HepG2 (cell line): Measurements from ENCODE around the gene OR2AJ1. TPM values are rescaled to one million over a fixed set of nuclear protein-coding genes. Genes with fewer than 3 reads are reported as not detected.

Experiments used
- ATAC-seq: fragments of 200-7000 bp; cut with Tn5 transposase; 3 replicates; pipeline ENCODE4 v1.9.1; 2020; ENCODE audit warnings: mild to moderate bottlenecking, moderate library complexity
- Bru-seq: library from RNA; stranded (reverse); fragments of 400-500 nt; gene quantifications from one replicate; lab custom pipeline; 2021; lab: Mats Ljungman, UMichigan
- BruChase-seq, 2 experiments: library from RNA; stranded (reverse); fragments of 400-500 nt; gene quantifications; one replicate each; lab custom pipeline; 2021; lab: Mats Ljungman, UMichigan
- BruUV-seq: library from RNA; stranded (reverse); fragments of 400-500 nt; replicated peaks from 2 replicates; lab custom pipeline; 2021; lab: Mats Ljungman, UMichigan
- CTCF ChIA-PET: fragments of 300-600 bp; formaldehyde crosslinking; extraction: SDS; loops from one replicate; lab custom pipeline; 2021; ENCODE audit warnings: low total read pairs, inconsistent platforms, low intra/inter-chr PET ratio; lab: Yijun Ruan, JAX
- POLR2A ChIA-PET: fragments of 350-600 bp; sonication (Branson Sonifier 250); formaldehyde crosslinking; loops from one replicate; lab custom pipeline; 2020; ENCODE audit warnings: antibody characterized with exemption, inconsistent platforms; lab: Yijun Ruan, JAX
- DNase-seq: peaks from one replicate; pipeline ENCODE4 v3.0.0-alpha.2; 2015; ENCODE audit warnings: low spot score
- FAIRE-seq: peaks from 3 replicates; lab custom pipeline; 2011; peaks lifted over from hg19 to GRCh38; lab: Jason Lieb, UNC
- H2AFZ ChIP-seq: one replicate; pipeline ENCODE4 v1.6.1; 2011; ENCODE audit warnings: low read length, inconsistent platforms
- H3K27ac ChIP-seq: fragments of 300-600 bp; 3 replicates; pipeline ENCODE4 v1.8.0; 2011; ENCODE audit warnings: mixed run types, mild to moderate bottlenecking, mixed read lengths, low read length, inconsistent platforms; ENCODE audit not compliant: insufficient read depth; ENCODE audit errors: extremely low read length
- H3K27me3 ChIP-seq, 2 experiments: fragments of 200-600 bp in 1 of 2; 2 replicates in 1 of 2; 3 replicates in 1 of 2; pipeline versions ENCODE4 v1.6.0 to v1.8.0; 2011; ENCODE audit warnings: low read length in 2 of 2, mild to moderate bottlenecking in 2 of 2, moderate library complexity in 2 of 2, inconsistent platforms in 1 of 2; ENCODE audit not compliant: insufficient read depth in 2 of 2, control insufficient read depth in 1 of 2
- H3K36me3 ChIP-seq, 2 experiments: fragments of 200-600 bp in 1 of 2; replicated peaks in 1 of 2; 2 replicates in 1 of 2; 3 replicates in 1 of 2; pipeline versions ENCODE4 v1.5.1 to v1.8.0; 2011; ENCODE audit warnings: low read length in 2 of 2, inconsistent platforms in 1 of 2; ENCODE audit not compliant: insufficient read depth in 2 of 2, control insufficient read depth in 1 of 2
- H3K4me1 ChIP-seq: 2 replicates; pipeline ENCODE4 v1.5.1; 2012; ENCODE audit warnings: low read length, inconsistent platforms; ENCODE audit not compliant: insufficient read depth
- H3K4me2 ChIP-seq: 2 replicates; pipeline ENCODE4 v1.6.0; 2011; ENCODE audit warnings: low read depth, low read length, inconsistent platforms
- H3K4me3 ChIP-seq, 3 experiments: fragments of 200-600 bp in 1 of 3; sonication (generic), shearing (Covaris generic) in 1 of 3; replicated peaks in 1 of 3; 2 replicates each; pipeline ENCODE4 v1.5.1; 2011 to 2016; ENCODE audit warnings: low read length in 3 of 3, inconsistent platforms in 2 of 3, low read depth in 2 of 3, mild to moderate bottlenecking in 2 of 3, control low read depth in 1 of 3, mixed read lengths in 1 of 3; ENCODE audit not compliant: insufficient read depth in 1 of 3
- H3K79me2 ChIP-seq: one replicate; pipeline ENCODE4 v1.6.1; 2011; ENCODE audit warnings: low read length, inconsistent platforms; ENCODE audit not compliant: insufficient read depth
- H3K9ac ChIP-seq: 2 replicates; pipeline ENCODE4 v1.6.0; 2011; ENCODE audit warnings: mild to moderate bottlenecking, low read depth, low read length, inconsistent platforms; ENCODE audit not compliant: insufficient read depth
- H3K9me3 ChIP-seq: 2 replicates; pipeline ENCODE4 v1.5.1; 2012; ENCODE audit warnings: mild to moderate bottlenecking, low read length
- H4K20me1 ChIP-seq: 2 replicates; pipeline ENCODE4 v1.6.0; 2011; ENCODE audit warnings: inconsistent platforms, mild to moderate bottlenecking, low read length, moderate library complexity; ENCODE audit not compliant: insufficient read depth
- GTF3A ChIP-seq: sonication (generic); formaldehyde crosslinking; conservative IDR thresholded peaks from 2 replicates; pipeline ENCODE4 v1.4.0; 2020; ENCODE audit warnings: mild to moderate bottlenecking, missing genetic modification reagents
- WGBS: methylation state at CpG from one replicate; pipeline ENCODE4 v1.1.6; 2017; ENCODE audit warnings: low lambda C conversion rate; 5-methylcytosine and 5-hydroxymethylcytosine counted together
- in situ Hi-C: cut with HindIII; loops from 2 replicates; pipeline ENCODE4 v1.10.0; 2017; ENCODE audit warnings: low pct_unique_long_range_greater_than_20kb; ENCODE audit not compliant: extremely low pct_ligation_motif_present
- intact Hi-C: fragments of 100-400 bp; cut with micrococcal nuclease; formaldehyde crosslinking; loops from one replicate; pipeline ENCODE4 v1.10.0; 2022; ENCODE audit not compliant: unreplicated experiment
- long read RNA-seq, 2 experiments: library from RNA in 1 of 2; library from polyadenylated mRNA in 1 of 2; stranded (forward) in 1 of 2; unstranded in 1 of 2; transcript quantifications; one replicate each; pipeline ENCODE4 v2.0.0, GENCODE V29; 2019 to 2022
- polyA minus RNA-seq, 3 experiments: library from RNA; depleted of rRNA, polyadenylated mRNA; stranded (reverse); fragments of >200 nt; gene quantifications; 2 replicates each; pipeline ENCODE4 v1.2.3, GENCODE V29; 2011; ENCODE audit warnings: low replicate concordance in 1 of 3
- polyA plus RNA-seq, 8 experiments: library from polyadenylated mRNA; depleted of rRNA in 3 of 8; stranded (reverse) in 7 of 8; unstranded in 1 of 8; fragments of >200 nt; fragmentation: Illumina TruSeq in 4 of 8; extraction: Trizol in 4 of 8; gene quantifications; 2 replicates each; pipeline versions ENCODE4 v1.2.1 to v1.2.3, GENCODE V29; 2011 to 2016; ENCODE audit warnings: low read depth in 4 of 8, missing spikeins in 1 of 8, mixed read lengths in 1 of 8; ENCODE audit not compliant: insufficient read depth in 1 of 8
- total RNA-seq, 5 experiments: library from RNA; depleted of rRNA; stranded (reverse); fragments of >200 nt; fragmentation: Illumina TruSeq; extraction: Trizol; gene quantifications; 2 replicates each; pipeline ENCODE4 v1.2.3, GENCODE V29; 2016; ENCODE audit warnings: low read depth in 1 of 5
- TF ChIP-seq, protein P1 (sequence below): sonication (generic); formaldehyde crosslinking; IDR thresholded peaks from 2 replicates; pipeline ENCODE4 v1.8.1; 2023; ENCODE audit warnings: mild to moderate bottlenecking, missing genetic modification reagents

The OR2AJ1 gene, protein sequence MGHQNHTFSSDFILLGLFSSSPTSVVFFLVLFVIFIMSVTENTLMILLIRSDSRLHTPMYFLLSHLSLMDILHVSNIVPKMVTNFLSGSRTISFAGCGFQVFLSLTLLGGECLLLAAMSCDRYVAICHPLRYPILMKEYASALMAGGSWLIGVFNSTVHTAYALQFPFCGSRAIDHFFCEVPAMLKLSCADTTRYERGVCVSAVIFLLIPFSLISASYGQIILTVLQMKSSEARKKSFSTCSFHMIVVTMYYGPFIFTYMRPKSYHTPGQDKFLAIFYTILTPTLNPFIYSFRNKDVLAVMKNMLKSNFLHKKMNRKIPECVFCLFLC
- total RNA-seq (2016; rRNA removed; fragmentation: Illumina TruSeq; extraction: Trizol) (not detected in 2 replicates), polyA plus RNA-seq (2011; rRNA removed) (not detected in 2 replicates), polyA minus RNA-seq (2011; rRNA and poly(A)+ RNA removed; ENCODE audit: low replicate concordance) (not detected in 2 replicates), Bru-seq, nascent RNA (not detected), BruChase-seq, experiment 1, labeled RNA remaining after a 6-hour chase (not detected), BruChase-seq, experiment 2, labeled RNA remaining after a 2-hour chase (not detected)
- not detected in 2 replicates for total RNA-seq (2016; cell fraction: cytosol; rRNA removed; fragmentation: Illumina TruSeq; extraction: Trizol; ENCODE audit: low read depth)
- total RNA-seq (2016; cell fraction: insoluble cytoplasmic fraction; rRNA removed; fragmentation: Illumina TruSeq; extraction: Trizol): not detected in 2 replicates
- not detected in 2 replicates for total RNA-seq (2016; cell fraction: membrane; rRNA removed; fragmentation: Illumina TruSeq; extraction: Trizol)
- total RNA-seq (2016; cell fraction: nucleus; rRNA removed; fragmentation: Illumina TruSeq; extraction: Trizol): not detected in 2 replicates
- not detected in 2 replicates for polyA plus RNA-seq (2011; cell fraction: cytosol; rRNA removed)
- polyA plus RNA-seq (2011; cell fraction: nucleus; rRNA removed): not detected in 2 replicates
- not detected in 2 replicates for polyA plus RNA-seq (2012)
- not detected in 2 replicates for polyA plus RNA-seq (2016; cell fraction: cytosol; fragmentation: Illumina TruSeq; extraction: Trizol; ENCODE audit: low read depth)
- polyA plus RNA-seq (2016; cell fraction: insoluble cytoplasmic fraction; fragmentation: Illumina TruSeq; extraction: Trizol; ENCODE audit: low read depth): not detected in 2 replicates
- polyA plus RNA-seq (2016; cell fraction: membrane; fragmentation: Illumina TruSeq; extraction: Trizol; ENCODE audit: low read depth): not detected in 2 replicates
- not detected in 2 replicates for polyA plus RNA-seq (2016; cell fraction: nucleus; fragmentation: Illumina TruSeq; extraction: Trizol; ENCODE audit: insufficient read depth, low read depth)
- polyA minus RNA-seq (2011; cell fraction: cytosol; rRNA and poly(A)+ RNA removed): not detected in 2 replicates
- polyA minus RNA-seq (2011; cell fraction: nucleus; rRNA and poly(A)+ RNA removed): not detected in 2 replicates
- long read RNA-seq, experiment 1: 0 reads
- long read RNA-seq, experiment 2: 0 reads

DNA sequence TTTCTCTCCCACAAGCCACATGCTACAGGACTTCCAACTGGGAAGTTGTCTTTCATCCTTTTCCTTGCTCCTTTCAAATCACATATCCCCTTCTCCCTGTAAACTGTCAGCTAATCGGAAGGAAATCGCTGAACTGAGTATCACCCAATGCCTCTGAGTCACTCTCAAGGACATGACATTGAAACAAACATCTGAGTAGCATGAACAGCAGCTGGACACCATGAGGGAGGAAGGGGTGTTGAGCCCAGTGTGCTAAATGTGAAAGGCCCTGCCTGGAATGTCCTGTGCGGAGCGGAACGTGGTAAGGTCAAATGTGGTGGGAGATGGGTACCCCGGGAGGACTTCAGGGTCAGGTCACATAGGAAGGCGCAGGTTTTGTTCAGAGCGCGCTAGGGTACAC is at the start of gene OR2AJ1:
Gene OR2AJ1, plus strand, starts transcription at position 22 of the 400 bp plus-strand sequence. CDS start 8,880 bp downstream, outside the sequence.
- Histone ChIP-seq H3K9me3 (peaks cover 25% of the 10 kb centered on the region), H4K20me1 (no peaks in the 10 kb centered on the region), H3K4me2 (no peak within 1 kb of the TSS), H3K27me3 (no peaks in the 10 kb centered on the region), H3K79me2 (no peaks in the 10 kb centered on the region), H3K4me3 (no peak within 1 kb of the TSS), H3K4me1 (no peaks in the 10 kb centered on the region), H3K9ac (no peak within 1 kb of the TSS), H3K27ac (no peak within 1 kb of the TSS), H3K36me3 (no peaks in the 10 kb centered on the region), H2AFZ (no peak within 1 kb of the TSS)
- no peak for DNase-seq
- CTCF ChIA-PET: no interaction called here
- no peak for ATAC-seq
- no peak for TF ChIP-seq GTF3A
- TF ChIP-seq, protein P1, sequence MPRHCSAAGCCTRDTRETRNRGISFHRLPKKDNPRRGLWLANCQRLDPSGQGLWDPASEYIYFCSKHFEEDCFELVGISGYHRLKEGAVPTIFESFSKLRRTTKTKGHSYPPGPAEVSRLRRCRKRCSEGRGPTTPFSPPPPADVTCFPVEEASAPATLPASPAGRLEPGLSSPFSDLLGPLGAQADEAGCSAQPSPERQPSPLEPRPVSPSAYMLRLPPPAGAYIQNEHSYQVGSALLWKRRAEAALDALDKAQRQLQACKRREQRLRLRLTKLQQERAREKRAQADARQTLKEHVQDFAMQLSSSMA (CRISPR knock-in tag): no peak
- no TSS peak for BruUV-seq
- 45% methylated on average over 9 of the region's 9 CpGs for WGBS
- FAIRE-seq: no peak
- intact Hi-C loops (no loop called here), in situ Hi-C loops (no loop called here)
- POLR2A ChIA-PET: no interaction called here
